GM18909 (cell line): ENCODE results near the gene ADAM8.

Experiments used
- ATAC-seq: cut with Tn5 transposase; IDR thresholded peaks from one replicate; pipeline ENCODE4 v1.9.1; 2021; ENCODE audit warnings: mild to moderate bottlenecking; ENCODE audit not compliant: unreplicated experiment, poor library complexity

ADAM8 gene

DNA sequence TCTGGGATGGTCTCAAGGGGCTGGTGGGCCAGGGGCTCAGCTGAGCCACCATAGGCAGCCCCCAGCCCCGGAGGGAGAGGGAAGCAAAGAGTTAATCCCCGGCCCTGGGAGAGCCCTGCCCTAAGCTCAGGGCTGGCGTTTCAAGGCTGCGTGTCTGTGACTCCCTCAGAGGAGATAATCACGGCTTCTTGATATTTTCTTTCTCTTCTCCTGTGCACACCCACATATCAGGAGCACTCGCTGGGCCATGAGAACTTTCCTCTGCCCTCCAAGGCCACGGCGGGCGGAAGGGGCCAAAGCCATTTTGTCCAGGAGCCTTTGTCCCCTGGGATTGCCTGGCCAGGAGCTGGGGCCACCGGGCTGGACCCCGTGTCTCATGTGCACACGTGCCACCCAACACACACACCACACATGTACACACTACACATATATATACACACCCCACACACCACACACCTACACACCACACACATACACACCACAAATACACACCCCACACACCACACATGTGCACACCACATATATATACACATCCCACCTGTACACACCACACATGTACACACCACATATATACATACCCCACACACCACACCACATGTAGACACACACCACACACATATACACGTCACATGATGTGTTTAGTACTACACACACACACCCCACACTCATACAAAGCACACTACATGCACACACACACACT lies 22.1 kb downstream of the ADAM8 start:
- ATAC-seq, result no peak

DNA sequence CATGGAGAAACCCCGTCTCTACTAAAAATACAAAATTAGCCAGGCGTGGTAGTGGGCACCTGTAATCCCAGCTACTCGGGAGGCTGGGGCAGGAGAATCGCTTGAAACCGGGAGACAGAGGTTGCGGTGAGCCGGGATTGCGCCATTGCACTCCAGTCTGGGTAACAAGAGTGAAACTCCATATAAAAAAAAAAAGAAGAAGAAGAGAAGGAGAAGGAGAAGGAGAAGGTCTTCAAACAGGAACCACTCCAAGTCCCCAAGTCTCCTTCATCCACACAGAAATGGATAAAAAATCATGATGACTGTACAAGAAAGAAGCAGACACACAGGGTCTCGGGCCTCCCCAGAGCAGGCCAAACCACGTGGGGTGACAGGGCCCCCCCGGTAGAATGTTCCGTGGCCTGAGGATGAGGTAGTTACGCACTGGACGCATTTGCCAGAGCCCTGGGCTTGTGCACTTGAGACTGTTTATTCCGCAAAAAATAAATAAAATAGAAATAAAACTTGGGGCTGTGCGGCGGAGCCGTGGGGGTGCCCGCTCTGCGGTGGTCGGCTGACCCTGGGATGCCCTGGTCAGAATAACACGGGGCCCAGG lies 23.2 kb downstream of the ADAM8 start:
- no peak for ATAC-seq

- no peak for ATAC-seq
These were observed 24.5 kb downstream of the ADAM8 start for GRCh38 chr10:133252223-133252552.

GRCh38 chr10:133251388-133252222 lies 25.1 kb downstream of the ADAM8 start:
- no peak for ATAC-seq

DNA sequence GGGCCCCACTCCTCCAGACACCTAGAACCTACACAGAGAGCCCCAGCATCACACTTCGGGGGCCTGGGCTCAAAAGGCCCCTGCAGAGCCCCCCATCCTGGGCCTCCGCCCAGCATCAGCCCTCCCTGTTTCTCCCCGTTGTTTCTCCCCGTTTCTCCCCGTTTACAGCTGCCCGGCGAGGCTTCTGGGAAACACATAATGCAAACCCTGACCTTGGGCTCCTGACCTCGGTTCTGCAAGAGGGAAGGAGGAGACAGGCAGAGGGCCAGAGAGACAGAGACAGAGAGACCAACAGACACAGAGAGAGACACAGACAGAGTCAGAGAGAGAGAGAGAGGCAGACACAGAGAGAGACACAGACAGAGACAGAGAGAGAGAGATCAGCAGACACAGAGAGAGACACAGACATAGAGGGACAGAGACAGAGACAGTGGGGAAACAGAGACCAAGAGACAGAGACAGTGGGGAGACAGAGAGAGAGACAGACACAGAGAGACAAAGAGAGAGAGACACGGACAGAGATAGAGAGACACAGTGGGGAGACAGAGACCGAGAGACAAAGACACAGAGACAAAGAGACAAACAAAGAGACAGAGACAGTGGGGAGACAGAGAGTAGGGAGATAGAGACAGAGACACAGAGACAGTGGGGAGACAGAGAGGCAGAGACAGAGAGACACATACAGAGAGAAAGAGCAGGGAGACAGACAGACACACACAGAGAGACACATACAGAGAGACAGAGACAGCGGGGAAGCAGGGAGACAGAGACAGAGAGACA lies 26.5 kb downstream of the ADAM8 start:
- ATAC-seq, result no peak

GRCh38 chr10:133249094-133249780 lies 27.4 kb downstream of the ADAM8 start:
- ATAC-seq, result no peak

DNA sequence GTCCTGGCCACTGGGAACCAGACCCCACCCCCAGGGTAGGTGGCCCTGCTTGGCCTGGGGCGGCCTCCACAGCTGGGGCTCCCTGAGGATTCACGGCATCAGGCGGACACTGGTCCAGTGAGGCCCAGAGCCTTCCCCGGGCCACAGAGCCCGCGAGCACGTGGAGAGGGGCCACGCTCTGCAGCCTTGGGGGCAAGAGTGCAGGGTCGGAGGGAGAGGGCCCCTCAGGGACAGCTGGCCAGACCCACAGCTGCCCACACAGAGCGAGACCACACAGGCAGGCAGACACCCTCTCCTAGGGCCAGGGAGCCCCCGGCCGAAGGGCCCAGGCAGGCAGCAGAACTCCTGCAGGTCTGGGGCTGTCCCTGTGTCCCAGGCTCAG lies 28.3 kb downstream of the ADAM8 start:
- no peak for ATAC-seq

GRCh38 chr10:133247681-133248333 lies 28.9 kb downstream of the ADAM8 start:
- no peak for ATAC-seq

DNA sequence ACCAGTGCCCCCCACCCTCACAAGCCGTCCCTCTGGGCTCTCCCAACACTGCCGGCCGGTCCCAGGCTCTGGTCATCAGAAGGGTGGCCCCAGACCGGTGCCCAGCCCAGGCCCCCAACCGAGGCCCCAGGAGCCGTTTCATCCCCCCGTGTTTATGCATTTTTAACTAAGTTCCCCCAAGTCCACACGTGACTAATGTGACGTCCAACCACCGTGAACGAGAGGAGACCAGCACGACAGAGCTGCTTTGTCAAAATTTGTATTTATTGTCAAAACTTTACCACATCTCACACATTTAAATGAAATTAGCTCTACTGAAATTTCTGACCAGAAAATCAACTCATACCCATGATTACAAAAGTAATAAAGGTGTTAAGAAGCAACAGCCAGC lies 30.4 kb downstream of the ADAM8 start:
- no peak for ATAC-seq

- ATAC-seq, result no peak
These were observed 31.0 kb downstream of the ADAM8 start for GRCh38 chr10:133245439-133246235.

GRCh38 chr10:133243593-133243992 lies 33.1 kb downstream of the ADAM8 start:
- ATAC-seq, result no peak

DNA sequence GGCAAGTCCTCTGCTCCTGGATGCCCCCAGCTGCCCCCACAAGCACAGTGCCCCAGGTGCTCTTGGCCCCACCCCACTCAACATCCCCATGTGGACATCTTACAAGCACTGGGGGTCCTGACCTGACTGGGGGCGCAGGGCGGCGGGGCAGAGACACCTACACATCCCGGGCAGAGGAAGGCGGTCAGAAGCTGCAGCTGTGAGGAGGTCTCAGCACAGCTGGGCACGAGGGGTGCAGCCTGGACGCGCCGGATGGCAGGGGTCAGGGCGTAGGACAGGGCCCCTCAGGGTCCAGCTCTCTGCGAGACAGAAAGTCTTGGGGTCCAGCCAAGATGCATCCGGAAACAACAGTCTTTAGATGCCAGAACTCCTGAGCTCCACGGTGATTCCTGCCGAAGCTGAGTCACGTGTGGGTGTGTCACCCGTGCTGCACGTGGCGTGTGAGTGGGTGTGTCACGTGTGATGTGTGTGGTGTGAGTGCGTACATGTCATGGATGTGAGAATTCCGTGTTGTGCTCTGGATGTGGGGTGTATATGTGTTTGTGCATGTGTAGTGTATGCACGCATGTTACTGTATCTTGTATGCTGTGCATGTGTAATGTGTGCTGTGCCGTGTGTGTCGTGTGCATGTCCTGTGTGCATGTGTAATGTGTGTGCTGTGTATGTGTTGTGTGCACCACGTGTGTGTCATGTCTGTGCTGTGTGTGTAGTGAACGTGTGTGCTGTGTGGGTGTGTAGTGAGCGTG lies 33.9 kb downstream of the ADAM8 start:
- ATAC-seq, result no peak

DNA sequence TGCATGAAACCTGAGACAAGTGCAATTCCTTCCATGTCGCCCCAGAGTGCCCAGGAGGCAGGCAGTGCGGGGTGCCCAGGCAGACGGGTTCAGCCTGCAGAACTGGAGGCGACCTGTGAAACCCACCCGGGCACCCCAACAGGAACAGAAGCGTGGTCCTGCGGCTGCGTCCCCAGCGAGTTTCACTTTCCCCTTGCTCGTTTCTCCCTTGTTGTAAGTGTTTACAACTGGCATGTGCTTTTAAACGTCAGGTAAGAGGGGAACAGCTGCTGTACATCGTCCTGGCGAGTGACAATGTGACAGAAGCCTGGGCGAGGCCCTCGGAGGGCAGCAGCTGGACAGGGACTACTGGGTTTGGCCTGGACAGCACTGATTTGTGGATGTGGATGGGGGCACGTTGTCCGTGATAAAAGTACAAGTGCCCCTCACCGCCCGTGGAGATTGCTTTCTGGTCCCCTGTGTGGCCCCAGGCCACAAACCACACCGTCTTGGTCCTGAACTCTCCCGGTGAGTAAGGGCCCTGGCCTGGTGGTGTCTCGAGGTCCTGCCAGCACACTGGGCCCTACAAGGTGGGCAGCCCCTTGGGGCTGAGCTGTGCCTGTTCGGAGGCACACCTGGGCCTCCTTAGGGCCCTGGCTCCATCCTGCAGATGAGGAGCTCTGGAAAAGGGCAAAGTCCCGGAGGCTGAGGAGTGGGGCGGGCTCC lies 35.0 kb downstream of the ADAM8 start:
- no peak for ATAC-seq

- no peak for ATAC-seq
These were observed 36.7 kb downstream of the ADAM8 start for GRCh38 chr10:133239990-133240389.

DNA sequence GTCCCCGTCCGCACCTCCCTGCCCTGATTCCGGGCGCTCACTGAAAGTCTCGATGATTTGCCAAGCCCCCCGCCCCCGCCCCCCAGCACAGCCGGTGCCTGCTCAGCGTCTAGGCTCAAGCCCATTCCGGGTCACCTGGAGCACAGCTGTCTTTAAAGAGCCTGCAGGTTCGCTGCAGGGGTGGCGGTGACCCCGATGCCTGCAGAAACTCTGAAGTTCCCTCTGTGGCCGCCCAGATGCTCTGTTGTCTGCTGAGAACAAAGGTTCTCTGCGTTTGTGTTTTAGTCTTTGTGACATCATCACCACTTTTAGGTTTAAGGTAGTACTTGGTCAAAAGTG lies 38.2 kb downstream of the ADAM8 start:
- no peak for ATAC-seq

- ATAC-seq, result no peak
These were observed 38.8 kb downstream of the ADAM8 start, which contains the start of gene VENTX for GRCh38 chr10:133237588-133238465. Gene VENTX, plus strand, starts transcription at chr10:133237855. Its CDS starts 60 bp downstream, at chr10:133237915.

- ATAC-seq, result no peak
These were observed 39.5 kb downstream of the ADAM8 start for GRCh38 chr10:133237241-133237587.
